H1 (cell line): Measurements from ENCODE around the gene RNF123.

Experiments used
- ATF2 ChIP-seq: IDR thresholded peaks from 2 replicates; pipeline ENCODE4 v1.6.1; 2012; ENCODE audit warnings: low read length, inconsistent platforms
- CTCF ChIP-seq, 3 experiments: IDR thresholded peaks; 1 replicate in 2 of 3; 2 replicates in 1 of 3; pipeline versions ENCODE4 v1.5.1 to v1.6.1; 2011; ENCODE audit warnings: low read length in 3 of 3, mild to moderate bottlenecking in 3 of 3, inconsistent platforms in 2 of 3, low read depth in 1 of 3, moderate library complexity in 1 of 3; ENCODE audit not compliant: insufficient read depth in 1 of 3; ENCODE audit errors: control extremely low read depth in 1 of 3
- MAX ChIP-seq: IDR thresholded peaks from 2 replicates; pipeline ENCODE4 v1.6.1; 2012; ENCODE audit warnings: inconsistent platforms
- POLR2A ChIP-seq, 2 experiments: IDR thresholded peaks; 1 replicate in 1 of 2; 2 replicates in 1 of 2; pipeline ENCODE4 v1.6.1; 2011; ENCODE audit warnings: low read depth in 2 of 2, low read length in 2 of 2, mild to moderate bottlenecking in 2 of 2; ENCODE audit errors: control extremely low read depth in 1 of 2
- POLR2AphosphoS5 ChIP-seq: IDR thresholded peaks from 2 replicates; pipeline ENCODE4 v1.6.1; 2011; ENCODE audit warnings: low read depth, low read length
- RAD21 ChIP-seq, 2 experiments: IDR thresholded peaks in 1 of 2; conservative IDR thresholded peaks in 1 of 2; 2 replicates each; pipeline ENCODE4 v1.6.1; 2011; ENCODE audit warnings: low read depth in 2 of 2, low read length in 2 of 2, improper control_type of control experiment in 1 of 2, inconsistent platforms in 1 of 2, mild to moderate bottlenecking in 1 of 2, moderate library complexity in 1 of 2
- RBBP5 ChIP-seq: IDR thresholded peaks from 2 replicates; pipeline ENCODE4 v1.7.1; 2012; ENCODE audit warnings: low read depth, mild to moderate bottlenecking, inconsistent platforms, low read length, moderate library complexity, borderline replicate concordance
- RFX5 ChIP-seq: IDR thresholded peaks from 2 replicates; pipeline ENCODE4 v1.6.1; 2011; ENCODE audit warnings: low read depth, low read length, improper control_type of control experiment, borderline replicate concordance
- TAF1 ChIP-seq: IDR thresholded peaks from 2 replicates; pipeline ENCODE4 v1.6.1; 2011; ENCODE audit warnings: mild to moderate bottlenecking, low read depth, low read length
- USF2 ChIP-seq: IDR thresholded peaks from 2 replicates; pipeline ENCODE4 v1.6.1; 2011; ENCODE audit warnings: low read length, improper control_type of control experiment

- TF ChIP-seq CTCF (IDR thresholded peaks at IDR 0.05; ENCODE audit: control extremely low read depth in 1 of 3, insufficient read depth in 1 of 3, low read depth in 1 of 3, low read length in 3 of 3): no peak
- TF ChIP-seq RBBP5: no peak
- TF ChIP-seq RAD21 (IDR thresholded peaks at IDR 0.05 in 1 of 2, conservative IDR thresholded peaks at IDR 0.05 in 1 of 2; ENCODE audit: low read depth in 2 of 2, low read length in 2 of 2): no peak
- TF ChIP-seq MAX: peak; percentile 29; the same call in 1 of the 2 replicates
- TF ChIP-seq RFX5: no peak
- no peak for TF ChIP-seq POLR2AphosphoS5
- no peak for TF ChIP-seq POLR2A (IDR thresholded peaks at IDR 0.05; ENCODE audit: control extremely low read depth in 1 of 2, low read depth in 2 of 2, low read length in 2 of 2)
- TF ChIP-seq ATF2: no peak
- no peak for TF ChIP-seq USF2
- TF ChIP-seq TAF1: no peak
Observed at GRCh38 chr3:49674497-49674983, 14.8 kb upstream of the RNF123 start.
